ENCODE data around the gene IGSF21.

IGSF21 gene

DNA sequence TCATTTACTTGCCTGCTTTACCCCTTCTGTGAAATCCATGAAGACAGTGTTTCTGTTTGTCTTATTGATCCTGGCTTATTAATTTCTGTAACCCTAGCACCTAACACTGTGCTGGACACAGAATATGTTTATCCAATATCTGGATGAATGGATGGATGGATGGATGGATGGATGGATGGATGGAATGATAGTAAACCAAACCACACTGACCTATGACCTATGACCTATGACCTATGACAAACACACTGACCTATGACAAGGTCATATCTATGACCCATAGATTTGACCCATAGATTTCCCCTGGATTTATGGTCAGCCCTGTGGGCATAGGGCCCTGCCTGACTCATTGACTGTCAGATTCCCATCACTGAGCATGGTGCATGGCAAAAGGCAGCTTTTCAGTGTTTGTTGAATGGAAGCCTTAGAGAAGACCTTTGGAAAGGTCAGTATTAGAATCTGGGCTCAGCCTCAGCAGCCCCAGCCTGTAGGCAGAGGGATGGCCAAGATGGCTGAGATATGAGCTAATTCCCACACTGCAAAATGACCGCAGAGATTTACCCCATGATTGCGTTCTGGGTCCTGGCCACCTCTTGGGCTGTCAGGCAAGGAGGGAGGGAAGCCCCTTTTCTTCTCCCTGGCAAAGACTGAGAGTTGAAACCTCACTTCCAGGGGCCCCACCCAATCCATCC, 24.6 kb downstream of the IGSF21 start:
- H3K27ac ChIP-seq, result peak overlapping the region; percentile 83; the same call in 1 of the 2 replicates
- no peak for TF ChIP-seq CTCF (conservative IDR thresholded peaks at IDR 0.05)

DNA sequence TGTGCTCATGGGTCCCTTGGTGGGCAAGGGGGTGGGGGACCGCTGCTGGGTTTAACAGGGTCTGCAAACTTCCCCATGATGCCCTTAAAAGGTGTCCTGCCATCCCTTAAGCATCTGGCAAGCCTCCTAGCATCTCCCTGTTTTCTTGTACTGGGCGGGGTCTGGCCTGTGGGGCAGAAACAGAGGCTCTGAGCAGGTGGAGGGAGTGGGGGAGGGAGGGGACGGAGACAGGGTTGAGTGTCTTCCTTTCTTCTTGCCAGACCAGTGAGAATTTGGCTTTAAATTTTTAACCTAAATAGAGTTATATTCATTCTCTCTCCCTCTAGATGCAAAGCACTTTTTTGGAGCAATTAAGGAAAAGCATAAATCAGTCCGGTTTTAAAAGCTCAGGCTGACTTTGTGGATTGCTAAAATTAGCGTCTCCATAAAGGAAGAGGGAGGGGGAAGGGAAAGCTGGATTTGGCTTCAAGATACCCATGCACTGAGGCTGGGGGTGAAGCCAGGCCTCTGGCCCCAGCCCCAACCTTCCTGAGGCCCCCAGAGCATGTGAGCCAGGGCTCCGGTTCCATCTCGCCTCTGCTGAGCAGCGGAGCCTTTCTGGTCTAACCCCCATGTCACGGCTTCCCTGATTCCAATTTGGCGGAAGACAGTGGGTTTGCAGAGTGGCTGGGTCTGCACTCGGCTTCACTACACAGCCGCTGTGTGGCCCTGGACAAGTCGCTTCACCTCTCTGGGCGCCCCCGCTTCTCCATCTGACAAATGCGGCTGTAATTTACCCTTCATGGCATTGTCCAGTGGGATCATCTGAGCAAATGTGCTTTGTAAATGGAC, 25.3 kb downstream of the IGSF21 start:
- no peak for TF ChIP-seq CTCF (conservative IDR thresholded peaks at IDR 0.05)
- H3K27ac ChIP-seq, result peak overlapping the region; percentile 83

GRCh38 chr1:18134324-18135046, 26.9 kb downstream of the IGSF21 start:
- no peak for TF ChIP-seq CTCF (conservative IDR thresholded peaks at IDR 0.05)
- peak overlapping the region; percentile 83 for H3K27ac ChIP-seq

- no peak overlapping the region; the same call in 1 of the 2 replicates for H3K27ac ChIP-seq
- no peak for TF ChIP-seq CTCF (conservative IDR thresholded peaks at IDR 0.05)
Observed at GRCh38 chr1:18137759-18138345, 30.3 kb downstream of the IGSF21 start.

DNA sequence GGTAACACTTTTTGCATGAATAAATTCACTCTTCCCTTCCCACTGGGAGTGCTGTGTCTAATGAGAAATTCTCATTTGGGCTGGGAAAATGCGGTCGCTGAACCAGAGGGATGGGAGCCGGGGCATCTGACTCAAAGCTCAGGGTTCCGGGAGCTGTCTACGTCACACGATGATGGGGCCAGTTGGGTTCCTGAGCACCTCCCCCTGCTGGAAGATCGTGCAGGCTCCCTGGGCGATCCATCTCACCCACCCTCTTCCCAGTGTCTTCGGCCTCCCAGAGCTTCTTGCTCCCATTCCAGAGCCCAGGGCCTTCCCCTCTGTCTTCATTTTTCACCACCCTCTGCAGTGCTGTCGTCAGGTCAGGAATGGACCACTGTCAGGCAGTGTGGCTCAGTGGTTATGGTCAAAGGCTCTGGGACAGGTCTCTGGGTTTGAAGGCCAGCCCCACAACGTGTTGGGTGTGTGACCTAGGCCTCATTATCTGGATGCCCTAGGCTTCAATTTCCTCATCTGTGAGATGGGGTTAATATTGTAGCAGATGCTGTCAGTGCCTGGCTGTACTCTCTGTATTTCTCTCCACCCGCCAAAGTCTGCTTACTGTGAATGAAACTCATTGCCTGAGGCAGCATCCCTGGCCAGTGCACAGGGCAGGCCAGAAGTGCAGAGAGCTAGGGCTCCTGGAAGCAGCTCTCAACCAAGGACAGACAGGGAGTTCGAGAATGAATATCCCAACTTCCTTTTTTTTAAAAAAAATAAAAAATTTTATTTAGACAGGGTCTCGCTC, 31.8 kb downstream of the IGSF21 start:
- no peak overlapping the region for H3K27ac ChIP-seq
- no peak for TF ChIP-seq CTCF (conservative IDR thresholded peaks at IDR 0.05)

GRCh38 chr1:18140411-18140810, 32.8 kb downstream of the IGSF21 start:
- no peak for TF ChIP-seq CTCF (conservative IDR thresholded peaks at IDR 0.05)
- no peak overlapping the region for H3K27ac ChIP-seq
